ENCODE measurements around the gene SOWAHA.

- TF ChIP-seq CTCF (conservative IDR thresholded peaks at IDR 0.05) (no peak), ZFX (IDR thresholded peaks at IDR 0.05) (no peak)
These were observed 40.7 kb downstream of the SOWAHA start for GRCh38 chr5:132853790-132854189.

Data from C4-2B (cell line).